ENCODE data around the gene PTPRK.
"Not testable (repeated sequence)": the region's sequence is repeated elsewhere in the genome, so short reads cannot be mapped to it uniquely, and the experiment has no call there.

The PTPRK gene

DNA sequence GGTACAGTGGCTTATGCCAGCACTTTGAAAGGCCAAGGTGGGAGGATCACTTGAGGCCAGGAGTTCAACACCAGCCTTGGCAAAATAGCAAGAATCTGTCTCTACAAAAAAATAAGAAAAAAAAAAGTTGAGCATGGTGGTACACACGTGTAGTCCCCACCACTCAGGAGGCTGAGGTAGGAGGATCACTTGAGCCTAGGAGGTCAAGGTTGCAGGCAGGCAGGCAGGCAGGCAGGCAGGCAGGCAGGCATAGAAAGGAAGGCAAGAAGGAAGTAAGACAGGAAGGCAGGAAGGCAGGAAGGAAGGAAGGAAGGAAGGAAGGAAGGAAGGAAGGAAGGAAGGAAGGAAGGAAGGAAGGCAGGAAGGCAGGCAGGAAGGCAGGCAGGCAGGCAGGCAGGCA lies 85.6 kb downstream of the PTPRK start:
- not testable (repeated sequence) for DNase-seq

DNA sequence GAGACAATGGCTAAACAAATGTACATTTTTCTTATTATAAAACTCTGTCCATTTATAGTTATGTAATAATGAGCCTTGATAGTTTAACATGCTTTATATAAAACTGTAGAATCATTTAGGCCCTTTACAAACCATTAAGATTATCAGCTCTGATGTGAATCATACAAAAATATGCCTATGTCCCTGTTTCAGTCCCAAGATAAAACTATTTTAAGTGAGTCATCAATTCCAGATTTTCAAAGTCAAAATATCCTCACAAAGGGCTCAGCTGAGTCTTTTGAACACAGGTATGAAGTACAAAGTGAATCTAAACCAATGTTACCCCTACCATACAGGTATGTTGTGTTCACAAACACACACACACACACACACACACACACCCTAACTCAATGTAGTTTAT lies 88.0 kb downstream of the PTPRK start:
- no peak for DNase-seq

DNA sequence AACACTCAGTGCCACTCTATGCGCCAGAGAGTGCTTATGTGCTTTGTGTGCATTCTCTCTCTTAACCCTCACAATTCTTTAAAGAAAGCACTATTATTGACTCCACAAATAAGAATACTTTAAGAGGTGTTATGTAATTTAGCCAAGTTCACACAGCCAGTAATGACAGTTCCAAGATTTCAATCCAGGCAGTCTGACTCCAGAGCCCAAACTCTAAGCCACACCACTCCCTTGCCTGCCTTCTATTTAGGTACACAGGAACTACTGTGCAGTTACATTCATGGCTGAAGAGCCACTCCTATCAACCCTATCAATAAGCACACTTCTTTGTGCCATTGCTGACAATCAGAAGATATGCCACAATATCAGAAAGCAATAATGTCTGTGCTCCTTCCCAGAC lies 93.3 kb downstream of the PTPRK start:
- no peak for DNase-seq

DNA sequence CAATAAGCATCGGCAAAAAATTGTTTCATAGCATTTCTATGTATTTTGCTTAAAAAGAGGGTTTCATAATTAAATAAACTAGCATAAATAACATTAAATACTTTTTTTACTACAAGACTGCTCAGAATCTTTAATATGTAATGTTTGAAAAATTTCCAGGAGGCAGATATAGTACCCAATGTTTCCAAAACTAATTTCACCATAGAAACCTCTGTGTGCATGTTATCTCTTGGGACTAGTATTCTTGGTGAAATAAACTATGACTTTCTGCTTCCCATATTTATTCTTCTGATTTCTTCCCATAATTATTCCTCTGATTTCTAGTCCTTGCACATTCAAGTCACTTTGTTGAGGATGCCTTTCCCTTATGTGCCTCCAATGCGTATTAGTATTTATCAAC lies 94.5 kb downstream of the PTPRK start:
- DNase-seq: no peak

DNA sequence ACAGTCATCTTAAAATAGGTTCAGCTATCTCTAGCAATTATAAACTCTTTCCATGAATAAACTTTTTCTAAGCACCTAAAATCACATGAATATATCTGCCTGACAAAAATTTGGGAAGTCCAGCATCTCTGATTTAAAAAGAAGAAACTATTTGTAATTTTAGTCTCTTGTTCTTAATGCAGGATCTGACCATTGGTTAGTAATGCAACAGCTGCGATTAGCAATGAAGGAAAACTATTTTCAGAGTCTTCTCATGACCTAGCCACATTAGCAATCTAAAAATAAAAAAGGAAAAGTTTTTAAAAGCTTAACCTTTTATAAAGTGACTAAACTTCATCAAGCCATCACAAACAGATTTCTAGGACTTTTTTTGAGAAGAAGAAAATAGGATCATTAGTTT lies 97.5 kb downstream of the PTPRK start:
- DNase-seq: no peak

DNA sequence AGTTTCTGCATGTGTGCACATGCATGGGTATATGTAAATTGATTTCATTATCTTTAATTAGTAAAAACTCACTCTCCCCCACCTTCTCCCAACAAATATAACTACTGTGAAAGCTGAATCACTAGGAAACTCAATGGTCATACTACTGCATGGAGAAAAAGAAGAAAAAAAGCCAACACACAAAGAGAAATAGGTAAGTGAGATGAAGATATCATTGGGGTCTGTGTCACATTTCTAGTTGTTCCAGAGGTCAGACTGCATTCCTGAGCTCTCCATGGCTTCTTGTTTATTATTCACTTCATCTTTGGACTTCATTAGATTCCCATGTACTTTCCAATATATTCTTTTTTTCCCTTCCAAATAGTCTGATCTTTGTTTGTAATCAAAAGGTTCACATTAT lies 98.2 kb downstream of the PTPRK start:
- no peak for DNase-seq

DNA sequence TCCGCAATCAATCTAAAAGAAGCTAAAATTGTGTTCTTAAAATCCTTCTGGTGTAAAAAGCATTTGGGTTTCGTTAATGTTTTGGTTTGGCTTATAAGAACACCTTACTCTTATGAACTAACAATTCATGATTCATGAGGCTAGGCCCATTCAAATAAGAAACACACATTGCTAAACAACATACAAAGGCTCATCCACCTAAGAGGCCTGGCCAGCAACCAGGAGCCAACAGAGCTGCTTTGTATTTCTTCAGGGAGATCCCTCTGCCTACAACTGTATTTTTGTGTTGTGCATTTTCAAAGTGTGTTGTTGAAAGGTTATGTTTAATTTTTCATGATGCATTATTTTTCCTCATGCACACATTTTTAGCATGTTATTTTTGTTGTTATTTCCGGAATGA lies 98.6 kb downstream of the PTPRK start:
- DNase-seq: no peak

DNA sequence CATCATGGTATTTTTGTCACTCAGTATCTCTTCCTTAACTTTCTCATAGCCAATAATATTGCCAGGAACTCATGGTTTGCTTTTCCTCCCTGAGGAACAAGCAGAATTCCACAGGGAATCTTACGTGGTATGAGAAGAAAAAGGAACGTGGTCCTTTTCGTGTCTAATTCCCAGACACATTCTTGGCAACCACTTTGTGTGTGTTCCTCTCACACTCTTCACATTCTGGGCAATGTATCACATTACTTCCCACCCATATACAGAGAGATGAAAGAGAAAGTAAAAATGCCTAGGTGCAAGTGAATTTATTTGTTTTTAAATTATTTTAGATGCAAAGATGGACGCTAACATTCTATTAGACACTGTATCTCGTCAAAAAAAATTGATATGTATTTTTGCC lies 102.7 kb downstream of the PTPRK start:
- no peak for DNase-seq

DNA sequence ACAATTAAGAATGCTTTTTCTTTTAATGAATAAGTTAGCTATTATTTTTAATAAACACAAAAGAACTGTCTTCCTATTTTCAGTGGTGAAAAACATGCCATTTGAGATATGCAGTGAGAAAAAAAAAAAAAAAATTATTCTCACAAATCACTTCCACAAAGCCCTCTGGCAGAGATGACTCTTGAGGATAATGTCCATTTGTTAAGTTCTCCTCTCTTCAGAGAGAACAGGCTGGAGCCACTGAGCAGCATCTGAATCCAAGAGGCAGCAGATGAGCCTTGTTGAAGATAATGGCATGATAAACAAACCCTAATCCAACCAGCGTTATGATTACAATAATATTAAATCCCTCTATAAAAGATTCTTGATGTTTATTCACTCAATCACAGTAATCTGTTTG lies 105.0 kb downstream of the PTPRK start:
- no peak for DNase-seq

DNA sequence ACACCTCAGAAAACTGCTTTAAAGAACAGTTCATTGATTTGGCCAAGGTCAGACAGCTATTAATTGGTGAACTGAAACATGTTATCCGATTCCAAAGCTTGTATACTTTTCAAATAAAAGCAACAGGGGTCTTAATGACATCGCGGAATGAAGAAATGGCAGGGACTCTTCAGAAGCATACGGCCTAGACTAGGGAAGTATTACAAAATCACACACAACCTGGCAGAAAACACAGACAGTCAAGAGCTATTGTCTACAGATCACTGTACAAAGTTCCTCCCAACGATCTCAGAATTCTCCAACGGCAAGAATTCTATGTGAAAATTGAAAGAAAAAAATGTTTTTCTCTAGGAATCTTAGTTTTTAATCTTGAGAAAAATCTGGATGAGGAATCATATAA lies 105.5 kb downstream of the PTPRK start:
- DNase-seq: no peak

DNA sequence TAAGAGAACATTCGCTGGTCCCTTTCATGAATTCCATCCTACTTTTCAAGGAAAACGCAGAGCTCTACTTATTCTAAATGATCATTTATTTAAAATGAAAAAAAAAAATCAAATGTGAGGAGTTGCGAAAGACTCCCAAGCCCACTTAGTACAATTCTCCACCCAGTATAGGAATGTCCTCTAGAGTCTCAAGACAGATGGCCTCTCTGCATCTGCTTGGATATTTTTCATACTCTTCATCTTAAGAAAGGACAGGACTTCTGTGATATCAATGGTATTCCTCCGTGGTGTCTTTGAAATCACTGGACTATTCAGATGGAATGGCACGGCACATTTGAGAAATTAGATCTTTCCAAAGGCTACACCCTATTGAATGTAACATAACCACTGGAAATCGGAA lies 107.1 kb downstream of the PTPRK start:
- DNase-seq: no peak

DNA sequence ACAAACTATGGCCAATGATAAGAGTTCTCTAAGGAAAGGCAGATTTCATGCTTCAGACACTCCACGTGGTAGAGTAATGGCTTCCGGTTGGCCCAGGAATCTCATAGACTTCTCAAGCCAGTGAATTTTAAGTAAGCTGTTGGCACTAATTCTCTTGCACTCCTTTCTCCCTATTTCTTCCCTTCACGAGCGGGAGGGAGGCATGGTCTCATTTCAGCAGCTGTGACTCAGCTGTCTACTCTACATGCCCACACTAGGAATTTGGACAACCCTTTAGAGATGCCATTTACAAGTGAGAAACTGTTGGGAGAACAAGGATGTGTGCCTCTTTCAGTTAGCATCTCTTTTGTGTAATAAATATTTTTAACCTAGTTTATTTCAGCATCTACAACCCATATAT lies 107.7 kb downstream of the PTPRK start:
- DNase-seq: no peak

DNA sequence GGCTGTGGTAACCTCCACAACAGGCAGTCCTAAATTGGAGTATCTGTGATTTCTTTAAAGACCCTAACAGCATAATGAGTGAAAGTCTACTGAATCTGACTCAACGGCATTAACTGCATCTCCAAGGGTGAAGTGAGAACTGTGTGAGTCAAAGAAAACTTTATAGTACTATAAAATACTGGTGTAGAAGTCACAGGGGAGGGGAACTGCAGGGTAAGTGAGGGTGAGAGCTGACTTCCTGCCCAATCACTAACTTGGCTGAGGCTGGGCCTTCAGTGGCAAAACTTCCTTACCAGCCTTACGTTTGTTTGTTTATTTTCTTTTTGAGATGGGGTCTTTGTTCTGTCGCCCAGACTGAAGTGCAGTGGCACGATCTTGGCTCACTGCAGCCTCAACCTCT lies 109.8 kb downstream of the PTPRK start:
- no peak for DNase-seq

DNA sequence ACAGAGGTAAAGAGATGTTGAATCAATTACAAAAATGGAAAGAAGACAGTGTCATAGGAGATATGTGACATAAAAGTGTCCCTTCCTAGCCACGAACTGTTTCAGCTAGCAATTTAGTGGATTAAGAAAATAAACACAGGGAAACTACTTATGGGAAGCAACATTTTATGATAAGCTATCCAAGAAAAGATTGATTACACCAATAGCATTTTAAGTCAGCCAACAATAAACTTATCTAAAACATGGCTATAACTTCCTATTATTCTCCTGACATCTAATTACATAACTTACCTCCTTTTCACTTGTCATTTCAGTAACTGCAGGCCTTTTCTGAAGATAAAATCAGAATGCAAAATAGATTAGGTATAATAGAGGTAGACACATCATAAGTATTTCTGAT lies 111.4 kb downstream of the PTPRK start:
- no peak for DNase-seq

DNA sequence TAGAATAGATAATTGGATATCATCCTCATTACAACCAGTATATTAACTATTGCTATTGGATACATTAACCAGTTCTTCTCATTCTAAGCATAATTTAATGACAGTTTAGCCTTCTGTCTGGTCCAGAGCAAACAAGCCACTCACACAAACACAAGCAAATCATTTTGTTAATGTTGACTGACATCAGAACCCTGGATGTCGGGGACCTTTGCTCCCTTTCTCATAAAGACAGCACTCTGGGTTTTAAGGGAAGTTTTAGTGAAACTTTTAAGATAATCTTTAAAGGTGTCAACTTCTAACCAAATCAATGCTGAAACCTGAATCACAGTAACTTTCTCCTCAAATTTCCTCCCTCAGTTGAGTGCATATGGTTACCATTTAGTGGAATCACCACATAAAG lies 113.9 kb downstream of the PTPRK start:
- DNase-seq: no peak

DNA sequence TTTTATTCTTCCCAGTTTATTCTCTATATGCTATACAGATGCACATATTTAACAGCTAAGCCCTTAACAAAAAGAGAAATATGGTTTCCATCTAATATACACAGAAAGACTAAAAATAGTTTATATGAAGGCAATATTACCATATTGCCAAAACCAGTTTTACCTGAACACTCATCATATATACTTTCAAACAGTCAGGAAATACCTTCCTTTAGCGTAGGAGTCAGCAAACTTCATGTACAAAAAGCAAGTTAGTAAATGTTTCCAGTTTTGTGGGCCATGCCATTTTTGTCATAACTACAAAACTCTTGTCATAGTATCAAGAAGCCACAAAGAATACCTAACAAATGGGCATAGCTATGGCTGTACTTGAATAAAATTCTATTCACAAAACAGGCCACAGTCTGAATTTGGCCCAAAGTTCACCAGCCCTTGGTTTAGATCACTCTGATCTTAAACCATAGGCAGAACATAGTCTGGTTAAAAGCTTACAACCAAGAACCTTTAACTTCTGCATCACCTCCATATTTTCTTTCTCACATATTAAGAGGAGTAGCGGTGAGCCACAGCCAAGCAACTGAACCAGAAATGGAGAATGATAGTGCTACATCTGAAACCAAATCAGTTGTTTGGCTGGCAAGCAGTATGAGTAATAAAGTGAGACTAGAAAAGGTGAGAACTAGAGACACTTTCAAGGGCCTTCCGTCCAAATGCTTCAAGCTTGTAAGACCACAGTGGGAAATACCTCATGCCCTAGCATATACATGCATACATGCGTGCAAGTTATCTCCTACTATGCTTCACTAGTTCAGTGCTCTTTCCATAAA lies 116.6 kb downstream of the PTPRK start:
- no peak for DNase-seq

DNA sequence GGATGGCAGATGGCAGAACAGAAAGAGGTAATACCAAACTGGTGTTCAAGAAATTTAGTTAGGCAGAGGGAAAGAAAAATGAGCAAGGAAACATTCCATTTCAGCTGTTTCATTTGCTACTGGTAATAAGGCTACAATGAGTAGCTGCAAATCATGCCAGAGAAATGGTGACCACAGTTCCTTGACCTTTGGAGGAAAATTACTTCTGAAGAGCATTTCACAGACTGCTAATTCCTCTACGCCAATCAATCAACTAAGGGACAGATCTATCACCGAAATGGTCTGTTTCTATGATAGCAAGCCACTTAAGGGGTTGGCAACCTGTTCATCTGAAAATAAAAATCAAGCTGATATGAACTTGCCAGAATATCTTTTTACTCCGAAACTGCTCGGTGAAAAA lies 119.5 kb downstream of the PTPRK start:
- DNase-seq: no peak

DNA sequence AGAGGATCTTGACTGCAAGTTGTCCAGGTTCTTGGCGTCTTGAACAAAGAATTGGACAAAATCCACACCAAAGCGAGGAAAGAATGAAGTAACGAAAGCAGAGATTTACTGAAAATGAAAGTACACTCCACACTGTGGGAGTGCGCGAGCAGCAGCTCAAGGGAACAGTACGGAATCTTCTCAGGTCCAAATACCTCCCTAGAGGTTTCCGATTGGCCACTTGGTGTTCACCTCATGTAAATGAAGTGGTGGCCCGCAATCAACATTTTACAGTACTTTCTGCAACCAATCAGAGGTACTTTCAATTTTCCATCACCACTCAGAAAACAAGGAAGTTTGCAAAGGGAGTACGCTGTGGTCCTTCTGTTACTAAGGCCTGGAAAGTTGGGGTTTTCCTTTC lies 122.4 kb downstream of the PTPRK start:
- DNase-seq: no peak

DNA sequence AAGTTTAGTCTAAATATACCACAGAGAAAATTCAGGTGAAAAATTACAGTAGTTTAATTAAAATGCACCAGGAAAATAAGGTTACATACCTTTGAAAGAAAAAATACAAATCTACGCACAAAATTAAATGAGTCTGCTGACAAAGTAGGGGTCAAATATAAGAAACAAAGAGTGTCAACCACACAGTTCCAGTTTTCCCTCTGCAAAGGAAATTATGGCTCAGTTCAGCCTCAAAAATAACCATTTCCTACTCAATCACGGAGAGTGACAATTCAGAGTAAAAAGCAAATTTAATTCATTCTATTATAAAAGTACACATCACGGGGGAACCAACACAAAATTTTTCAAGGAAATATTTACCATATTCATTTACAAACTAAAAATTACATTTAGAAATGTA lies 124.8 kb downstream of the PTPRK start:
- DNase-seq: no peak

DNA sequence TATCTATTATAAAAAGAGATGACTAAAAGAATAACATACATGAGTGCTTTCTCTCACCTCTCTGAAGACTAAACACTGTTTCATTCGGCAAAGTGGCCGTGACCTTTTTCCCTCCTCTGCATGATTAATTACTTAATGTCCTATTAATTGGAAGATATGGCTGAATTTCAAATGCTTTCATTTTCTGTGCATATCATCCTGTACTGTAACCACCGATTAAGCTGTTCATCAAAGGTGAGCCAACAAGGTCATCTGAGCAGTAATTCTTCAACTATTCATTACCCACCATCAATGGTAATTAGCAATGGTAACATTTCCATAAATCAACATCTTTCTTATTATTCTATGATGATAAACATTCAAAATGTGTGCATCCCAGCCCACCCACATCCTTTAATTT lies 125.2 kb downstream of the PTPRK start:
- DNase-seq: no peak

DNA sequence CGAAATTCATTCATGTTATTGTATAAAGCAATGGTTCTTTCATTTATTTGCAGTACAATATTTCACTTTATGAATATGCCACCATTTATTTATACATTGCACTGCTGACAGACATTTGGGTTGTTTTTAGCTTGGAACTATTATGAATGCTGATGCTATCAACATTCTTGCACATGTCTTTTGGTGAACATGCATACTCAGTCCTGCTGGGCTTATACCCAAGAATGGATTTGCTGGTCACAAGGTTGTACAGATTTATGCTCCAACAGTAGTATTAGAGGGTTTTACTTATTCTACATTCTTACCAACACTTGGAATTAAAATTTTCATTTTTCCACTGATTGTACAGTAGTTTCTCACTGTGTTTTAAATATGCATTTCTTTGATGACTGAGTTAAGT lies 126.2 kb downstream of the PTPRK start:
- DNase-seq: no peak

DNA sequence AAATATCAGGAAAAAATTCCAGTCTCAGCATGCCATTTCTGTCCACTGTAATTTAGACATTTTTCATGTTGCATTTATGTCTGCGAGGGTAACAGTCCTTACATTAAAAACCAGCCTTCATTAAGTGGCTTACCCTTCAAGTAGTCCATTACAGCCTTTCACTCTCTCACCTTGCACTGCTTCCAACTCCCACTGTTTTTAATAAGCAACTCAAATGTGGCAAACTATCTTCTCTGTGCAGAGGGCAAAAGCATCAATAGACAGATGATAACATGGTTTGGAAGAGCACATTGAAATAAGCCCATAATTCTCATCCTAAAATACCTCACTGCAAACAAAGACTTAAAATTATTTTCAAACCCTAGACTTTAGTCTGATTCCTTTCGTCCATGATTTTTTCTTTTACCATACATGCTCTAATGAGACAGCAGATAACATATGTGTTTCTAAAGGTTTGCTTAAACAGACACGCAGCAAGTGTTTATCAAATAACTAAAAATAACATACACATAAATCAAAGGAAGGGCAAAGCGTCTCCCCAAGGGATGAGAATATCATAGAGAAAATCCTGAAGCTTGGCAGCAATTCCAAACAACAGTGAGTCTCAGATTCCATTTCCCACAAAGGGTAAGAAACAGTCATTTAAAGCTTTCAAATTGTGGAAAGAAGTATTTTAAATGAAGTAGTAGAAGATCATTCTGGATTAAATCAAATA lies 130.4 kb downstream of the PTPRK start:
- DNase-seq: no peak

DNA sequence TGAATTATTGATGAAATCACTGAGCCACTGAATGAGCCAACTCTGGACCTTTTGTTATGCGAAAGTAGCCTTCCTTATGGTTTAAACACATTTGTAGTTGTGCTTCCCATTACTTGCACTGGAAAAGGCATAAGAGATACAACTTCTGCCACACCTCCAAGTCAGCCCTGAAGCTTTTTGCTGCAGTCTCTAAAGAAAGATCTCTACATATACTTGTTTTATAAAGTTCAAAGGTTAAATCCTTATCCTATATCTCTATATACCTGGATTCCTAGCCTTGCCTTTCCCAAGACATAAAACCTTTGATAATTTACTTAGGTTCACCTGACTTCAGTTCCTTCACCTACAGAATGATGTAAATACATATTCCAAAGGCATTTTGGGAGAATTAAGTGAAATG lies 132.0 kb downstream of the PTPRK start:
- DNase-seq: no peak

DNA sequence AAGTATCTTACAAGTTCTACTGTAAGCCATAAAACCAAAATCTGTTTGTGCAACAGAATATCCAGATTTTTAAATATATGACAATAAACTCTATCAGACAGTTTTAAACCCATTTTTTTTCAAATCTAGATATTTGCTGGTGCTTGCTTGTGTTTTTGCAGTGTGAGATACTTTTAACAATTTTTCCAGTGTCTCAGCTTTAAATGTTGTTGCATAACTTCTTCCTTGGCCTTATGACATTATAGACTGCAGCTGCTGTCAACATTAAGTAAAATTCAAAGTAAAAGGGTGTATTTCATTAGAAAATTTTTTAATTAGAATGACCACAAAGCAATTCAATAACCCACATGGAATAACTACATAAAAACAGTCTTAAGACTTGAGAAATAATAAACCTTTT lies 139.5 kb downstream of the PTPRK start:
- DNase-seq: no peak

DNA sequence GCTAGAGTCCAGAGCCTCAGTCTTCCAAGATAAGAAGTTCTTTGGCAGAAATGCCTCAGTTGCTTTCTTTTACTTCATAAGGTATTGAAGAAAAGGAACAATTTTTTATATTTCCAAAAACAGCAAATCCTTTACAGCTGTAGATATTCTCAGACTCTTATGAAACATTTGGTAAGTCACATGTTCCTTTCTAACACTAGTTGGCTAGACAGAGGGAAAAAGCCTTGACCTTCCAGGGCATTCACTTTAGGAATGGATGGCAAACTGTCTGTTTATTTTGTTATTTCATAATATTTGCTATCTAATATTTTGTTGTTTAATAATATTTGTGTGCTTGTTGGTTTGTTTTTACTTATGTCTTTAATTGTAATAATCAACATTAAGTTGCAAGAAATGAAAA lies 140.8 kb downstream of the PTPRK start:
- no peak for DNase-seq

Data from CD4-positive, alpha-beta T cell treated with Interleukin-10 for 1 hour (primary cell).